ENCODE data around the gene SUSD5.

Gene SUSD5

GRCh38 chr3:33218446-33219174 is at the start of gene SUSD5:
SUSD5 (minus strand) TSS chr3:33218810; CDS start chr3:33218797, 13 bp downstream.
- Histone ChIP-seq H3K4me1 (ENCODE audit: control insufficient read depth in 1 of 2, insufficient read depth in 2 of 2, low read length in 2 of 2) (peaks cover 0 to 14% of the 10 kb centered on the region in 2 donors), H3K27me3 (ENCODE audit: low read depth, low read length) (no peaks in the 10 kb centered on the region), H3K9me3 (ENCODE audit: control insufficient read depth in 1 of 2, low read length in 2 of 2) (no peaks in the 10 kb centered on the region), H3K36me3 (ENCODE audit: control insufficient read depth in 1 of 2, insufficient read depth in 2 of 2, low read length in 2 of 2) (no peaks in the 10 kb centered on the region), H3K27ac (ENCODE audit: low read length) (no peak within 1 kb of the TSS), H3K4me3 (ENCODE audit: low read depth in 1 of 2, low read length in 2 of 2) (peak within 1 kb of the TSS; percentile 31 to 76)

- H3K27me3 ChIP-seq (ENCODE audit: low read depth, low read length) = no peaks in the 10 kb centered on the region
- H3K9me3 ChIP-seq (ENCODE audit: control insufficient read depth in 1 of 2, low read length in 2 of 2) = peaks cover 0 to 2% of the 10 kb centered on the region in 2 donors
- no peaks in the 10 kb centered on the region for H3K4me1 ChIP-seq (ENCODE audit: control insufficient read depth in 1 of 2, insufficient read depth in 2 of 2, low read length in 2 of 2)
- H3K4me3 ChIP-seq (ENCODE audit: low read depth in 1 of 2, low read length in 2 of 2) = no peak overlapping the region
- H3K27ac ChIP-seq (ENCODE audit: low read length) = no peak overlapping the region
- no peaks in the 10 kb centered on the region for H3K36me3 ChIP-seq (ENCODE audit: control insufficient read depth in 1 of 2, insufficient read depth in 2 of 2, low read length in 2 of 2)
Observed at GRCh38 chr3:33260104-33260503, 41.5 kb upstream of the SUSD5 start.

GRCh38 chr3:33256249-33256648 is 37.6 kb upstream of the SUSD5 start:
- Histone ChIP-seq H3K36me3 (ENCODE audit: control insufficient read depth in 1 of 2, insufficient read depth in 2 of 2, low read length in 2 of 2) (no peaks in the 10 kb centered on the region), H3K4me1 (ENCODE audit: control insufficient read depth in 1 of 2, insufficient read depth in 2 of 2, low read length in 2 of 2) (no peaks in the 10 kb centered on the region), H3K9me3 (ENCODE audit: control insufficient read depth in 1 of 2, low read length in 2 of 2) (no peaks in the 10 kb centered on the region), H3K27ac (ENCODE audit: low read length) (no peak overlapping the region), H3K4me3 (ENCODE audit: low read depth in 1 of 2, low read length in 2 of 2) (no peak overlapping the region), H3K27me3 (ENCODE audit: low read depth, low read length) (no peaks in the 10 kb centered on the region)

GRCh38 chr3:33250712-33251111 is 32.1 kb upstream of the SUSD5 start:
- no peaks in the 10 kb centered on the region for H3K36me3 ChIP-seq (ENCODE audit: control insufficient read depth in 1 of 2, insufficient read depth in 2 of 2, low read length in 2 of 2)
- H3K27ac ChIP-seq (ENCODE audit: low read length) = no peak overlapping the region
- no peaks in the 10 kb centered on the region for H3K27me3 ChIP-seq (ENCODE audit: low read depth, low read length)

GRCh38 chr3:33246786-33247185 is 28.2 kb upstream of the SUSD5 start:
- no peak overlapping the region for H3K4me3 ChIP-seq (ENCODE audit: low read depth in 1 of 2, low read length in 2 of 2)

More at GRCh38 chr3:33250712-33251111, 32.1 kb upstream of the SUSD5 start:
- no peaks in the 10 kb centered on the region for H3K9me3 ChIP-seq (ENCODE audit: control insufficient read depth in 1 of 2, low read length in 2 of 2)
- no peaks in the 10 kb centered on the region for H3K4me1 ChIP-seq (ENCODE audit: control insufficient read depth in 1 of 2, insufficient read depth in 2 of 2, low read length in 2 of 2)
- no peak overlapping the region for H3K4me3 ChIP-seq (ENCODE audit: low read depth in 1 of 2, low read length in 2 of 2)

GRCh38 chr3:33240261-33240660 is 21.7 kb upstream of the SUSD5 start:
- no peaks in the 10 kb centered on the region for H3K36me3 ChIP-seq (ENCODE audit: control insufficient read depth in 1 of 2, insufficient read depth in 2 of 2, low read length in 2 of 2)
- no peak overlapping the region for H3K27ac ChIP-seq (ENCODE audit: low read length)
- no peaks in the 10 kb centered on the region for H3K4me1 ChIP-seq (ENCODE audit: control insufficient read depth in 1 of 2, insufficient read depth in 2 of 2, low read length in 2 of 2)
- no peak overlapping the region for H3K4me3 ChIP-seq (ENCODE audit: low read depth in 1 of 2, low read length in 2 of 2)
- peaks cover 2 to 3% of the 10 kb centered on the region in 2 donors for H3K9me3 ChIP-seq (ENCODE audit: control insufficient read depth in 1 of 2, low read length in 2 of 2)
- no peaks in the 10 kb centered on the region for H3K27me3 ChIP-seq (ENCODE audit: low read depth, low read length)

More at GRCh38 chr3:33246786-33247185, 28.2 kb upstream of the SUSD5 start:
- no peak overlapping the region for H3K27ac ChIP-seq (ENCODE audit: low read length)
- H3K4me1 ChIP-seq (ENCODE audit: control insufficient read depth in 1 of 2, insufficient read depth in 2 of 2, low read length in 2 of 2) = no peaks in the 10 kb centered on the region
- H3K36me3 ChIP-seq (ENCODE audit: control insufficient read depth in 1 of 2, insufficient read depth in 2 of 2, low read length in 2 of 2) = no peaks in the 10 kb centered on the region
- H3K27me3 ChIP-seq (ENCODE audit: low read depth, low read length) = no peaks in the 10 kb centered on the region
- no peaks in the 10 kb centered on the region for H3K9me3 ChIP-seq (ENCODE audit: control insufficient read depth in 1 of 2, low read length in 2 of 2)

GRCh38 chr3:33238923-33239322 is 20.3 kb upstream of the SUSD5 start:
- peaks cover 2 to 3% of the 10 kb centered on the region in 2 donors for H3K9me3 ChIP-seq (ENCODE audit: control insufficient read depth in 1 of 2, low read length in 2 of 2)
- H3K27me3 ChIP-seq (ENCODE audit: low read depth, low read length) = no peaks in the 10 kb centered on the region
- no peaks in the 10 kb centered on the region for H3K4me1 ChIP-seq (ENCODE audit: control insufficient read depth in 1 of 2, insufficient read depth in 2 of 2, low read length in 2 of 2)
- H3K4me3 ChIP-seq (ENCODE audit: low read depth in 1 of 2, low read length in 2 of 2) = no peak overlapping the region
- H3K36me3 ChIP-seq (ENCODE audit: control insufficient read depth in 1 of 2, insufficient read depth in 2 of 2, low read length in 2 of 2) = no peaks in the 10 kb centered on the region
- H3K27ac ChIP-seq (ENCODE audit: low read length) = no peak overlapping the region

- H3K9me3 ChIP-seq (ENCODE audit: control insufficient read depth in 1 of 2, low read length in 2 of 2) = peaks cover 2 to 3% of the 10 kb centered on the region in 2 donors
- no peaks in the 10 kb centered on the region for H3K4me1 ChIP-seq (ENCODE audit: control insufficient read depth in 1 of 2, insufficient read depth in 2 of 2, low read length in 2 of 2)
- H3K27me3 ChIP-seq (ENCODE audit: low read depth, low read length) = no peaks in the 10 kb centered on the region
- no peaks in the 10 kb centered on the region for H3K36me3 ChIP-seq (ENCODE audit: control insufficient read depth in 1 of 2, insufficient read depth in 2 of 2, low read length in 2 of 2)
- no peak overlapping the region for H3K4me3 ChIP-seq (ENCODE audit: low read depth in 1 of 2, low read length in 2 of 2)
- H3K27ac ChIP-seq (ENCODE audit: low read length) = no peak overlapping the region
Observed at GRCh38 chr3:33237439-33237838, 18.8 kb upstream of the SUSD5 start.

GRCh38 chr3:33236005-33236404 is 17.4 kb upstream of the SUSD5 start:
- Histone ChIP-seq H3K27ac (ENCODE audit: low read length) (no peak overlapping the region), H3K27me3 (ENCODE audit: low read depth, low read length) (no peaks in the 10 kb centered on the region), H3K4me1 (ENCODE audit: control insufficient read depth in 1 of 2, insufficient read depth in 2 of 2, low read length in 2 of 2) (no peaks in the 10 kb centered on the region), H3K4me3 (ENCODE audit: low read depth in 1 of 2, low read length in 2 of 2) (no peak overlapping the region), H3K9me3 (ENCODE audit: control insufficient read depth in 1 of 2, low read length in 2 of 2) (peaks cover 2 to 3% of the 10 kb centered on the region in 2 donors), H3K36me3 (ENCODE audit: control insufficient read depth in 1 of 2, insufficient read depth in 2 of 2, low read length in 2 of 2) (no peaks in the 10 kb centered on the region)

- peaks cover 0 to under 1% of the 10 kb centered on the region in 2 donors for H3K9me3 ChIP-seq (ENCODE audit: control insufficient read depth in 1 of 2, low read length in 2 of 2)
- H3K4me1 ChIP-seq (ENCODE audit: control insufficient read depth in 1 of 2, insufficient read depth in 2 of 2, low read length in 2 of 2) = no peaks in the 10 kb centered on the region
- no peaks in the 10 kb centered on the region for H3K27me3 ChIP-seq (ENCODE audit: low read depth, low read length)
- no peaks in the 10 kb centered on the region for H3K36me3 ChIP-seq (ENCODE audit: control insufficient read depth in 1 of 2, insufficient read depth in 2 of 2, low read length in 2 of 2)
- H3K4me3 ChIP-seq (ENCODE audit: low read depth in 1 of 2, low read length in 2 of 2) = no peak overlapping the region
- H3K27ac ChIP-seq (ENCODE audit: low read length) = no peak overlapping the region
Observed at GRCh38 chr3:33233884-33234283, 15.3 kb upstream of the SUSD5 start.

GRCh38 chr3:33231756-33232465 is 13.3 kb upstream of the SUSD5 start:
- Histone ChIP-seq H3K9me3 (ENCODE audit: control insufficient read depth in 1 of 2, low read length in 2 of 2) (no peaks in the 10 kb centered on the region), H3K27ac (ENCODE audit: low read length) (no peak overlapping the region), H3K4me1 (ENCODE audit: control insufficient read depth in 1 of 2, insufficient read depth in 2 of 2, low read length in 2 of 2) (no peaks in the 10 kb centered on the region), H3K36me3 (ENCODE audit: control insufficient read depth in 1 of 2, insufficient read depth in 2 of 2, low read length in 2 of 2) (no peaks in the 10 kb centered on the region), H3K27me3 (ENCODE audit: low read depth, low read length) (no peaks in the 10 kb centered on the region), H3K4me3 (ENCODE audit: low read depth in 1 of 2, low read length in 2 of 2) (no peak overlapping the region)
